Medulla oblongata (tissue), 1 donor: ENCODE results near the gene SZRD1.

ENCODE experiments used
- DNase-seq: peaks from one replicate; pipeline ENCODE4 v3.0.0-alpha.2; 2015; ENCODE audit errors: extremely low spot score

Gene SZRD1

DNA sequence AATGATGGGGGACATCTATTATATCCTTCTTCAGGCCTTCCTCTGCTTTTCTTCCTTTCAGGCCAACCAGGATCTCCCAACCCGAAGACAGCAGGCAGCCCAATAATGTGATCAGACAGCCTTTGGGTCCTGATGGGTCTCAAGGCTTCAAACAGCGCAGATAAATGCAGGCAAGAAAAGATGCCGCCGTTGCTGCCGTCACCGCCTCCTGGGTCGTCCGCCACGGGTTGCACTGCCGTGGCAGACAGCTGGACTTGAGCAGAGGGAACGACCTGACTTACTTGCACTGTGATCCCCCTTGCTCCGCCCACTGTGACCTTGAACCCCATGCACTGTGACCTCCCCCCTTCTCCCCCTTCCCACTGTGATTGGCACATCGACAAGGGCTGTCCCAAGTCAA, 27.9 kb downstream of the SZRD1 start:
- DNase-seq: no peak

DNA sequence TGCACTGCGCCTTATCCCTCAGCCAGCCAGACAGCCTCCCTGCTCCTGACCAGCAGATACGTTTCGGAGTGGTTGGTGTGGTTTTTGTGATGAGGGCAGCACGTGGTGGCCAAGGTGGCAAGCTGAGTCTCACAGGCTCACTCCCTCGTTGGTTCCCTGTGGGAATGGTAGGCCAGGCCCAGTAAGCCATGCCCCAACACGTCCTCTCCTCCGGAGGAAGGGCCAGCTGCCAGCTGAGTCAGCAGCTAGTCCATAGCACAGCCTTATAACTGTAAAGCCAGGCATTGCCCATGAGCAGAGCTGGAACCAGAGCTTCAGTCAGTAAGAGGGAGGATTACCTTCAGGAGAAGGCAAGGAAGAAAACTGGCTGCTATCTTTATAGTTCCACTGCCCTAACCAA, 29.5 kb downstream of the SZRD1 start:
- DNase-seq: no peak

DNA sequence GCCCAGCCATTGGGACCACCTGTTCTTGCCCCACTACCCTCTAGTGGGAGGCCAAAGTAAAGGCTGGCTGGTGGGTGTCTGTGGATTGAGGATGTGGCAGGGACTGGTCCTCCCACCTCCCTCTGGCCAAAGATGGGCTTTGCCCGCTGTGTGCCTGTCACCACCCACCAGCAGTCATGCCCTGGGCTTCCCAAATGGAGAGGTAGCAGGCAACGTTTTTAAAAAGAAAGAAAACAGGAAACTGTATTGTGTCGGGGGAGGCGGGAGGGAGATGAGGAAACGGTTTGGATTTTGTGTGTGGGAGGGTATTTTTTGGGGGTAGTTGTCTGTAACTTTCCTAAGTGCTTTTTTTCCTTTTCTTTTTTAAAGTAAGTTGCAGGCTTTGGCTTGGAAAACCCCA, 30.1 kb downstream of the SZRD1 start:
- DNase-seq: no peak

DNA sequence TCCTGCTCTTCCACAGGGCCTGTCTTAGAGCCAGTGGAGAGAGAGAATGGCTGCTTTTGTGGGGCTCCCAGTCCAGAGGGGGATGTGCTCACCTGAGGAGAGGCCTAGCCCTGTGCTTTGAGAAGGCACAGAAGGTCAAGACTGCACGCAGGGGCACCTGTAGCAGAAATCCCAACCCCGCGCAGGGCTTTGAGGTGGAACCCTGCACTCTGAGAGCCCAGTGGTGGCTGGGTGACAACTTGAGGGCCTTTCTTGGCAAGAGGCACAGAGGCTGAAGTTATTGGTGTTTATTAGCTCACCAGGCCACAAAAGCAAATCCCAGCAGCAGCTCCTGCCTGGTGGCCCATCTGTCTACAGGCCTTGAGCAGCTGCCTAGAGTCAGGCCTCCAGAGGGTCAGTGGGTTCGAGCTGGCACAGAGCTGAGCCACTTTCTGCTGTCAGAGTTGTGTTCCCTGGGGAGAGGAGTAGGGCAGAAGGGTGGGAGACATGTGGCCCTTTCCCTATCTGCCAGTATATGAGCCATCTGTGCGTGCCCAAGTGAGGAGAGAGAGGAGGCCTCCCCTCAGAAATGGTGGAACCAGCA, 31.4 kb downstream of the SZRD1 start:
- DNase-seq: no peak

DNA sequence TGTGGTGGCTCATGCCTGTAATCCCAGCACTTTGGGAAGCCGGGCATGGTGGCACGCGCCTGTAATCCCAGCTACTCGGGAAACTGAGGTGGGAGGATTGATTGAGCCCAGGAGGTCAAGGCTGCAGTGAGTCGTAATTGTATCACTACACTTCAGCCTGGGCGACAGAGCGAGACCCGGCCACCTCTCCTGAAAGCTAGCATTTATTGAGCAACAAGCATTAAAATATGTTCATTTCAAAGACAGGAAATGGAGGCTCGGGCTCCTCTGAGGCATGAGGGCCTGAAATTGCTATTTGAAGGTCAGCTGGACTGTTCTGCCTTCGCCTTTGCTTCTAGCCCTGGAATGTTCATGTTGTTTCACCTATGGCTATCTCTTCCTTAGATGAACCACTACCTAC, 35.7 kb downstream of the SZRD1 start:
- DNase-seq: no peak

DNA sequence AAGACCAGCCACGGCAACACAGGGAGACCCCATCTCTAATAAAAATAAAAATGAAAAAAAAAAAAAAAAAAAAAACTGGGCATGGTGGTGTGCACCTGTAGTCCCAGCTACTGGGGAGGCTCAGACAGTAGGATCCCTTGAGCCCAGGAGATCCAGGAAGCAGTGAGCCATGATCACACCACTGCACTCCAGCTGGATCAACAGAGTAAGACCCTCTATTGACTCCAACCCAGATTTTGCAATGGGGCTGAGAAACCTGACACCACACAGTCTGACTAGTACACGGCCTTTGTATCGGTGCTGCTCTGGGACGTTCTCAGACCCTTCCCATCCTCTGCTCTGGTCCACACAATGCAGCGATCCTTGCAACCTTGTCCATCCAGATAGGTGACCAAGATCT, 38.4 kb downstream of the SZRD1 start:
- DNase-seq: no peak

- no peak for DNase-seq
Measured at GRCh38 chr1:16406868-16407267, 39.8 kb downstream of the SZRD1 start.

DNA sequence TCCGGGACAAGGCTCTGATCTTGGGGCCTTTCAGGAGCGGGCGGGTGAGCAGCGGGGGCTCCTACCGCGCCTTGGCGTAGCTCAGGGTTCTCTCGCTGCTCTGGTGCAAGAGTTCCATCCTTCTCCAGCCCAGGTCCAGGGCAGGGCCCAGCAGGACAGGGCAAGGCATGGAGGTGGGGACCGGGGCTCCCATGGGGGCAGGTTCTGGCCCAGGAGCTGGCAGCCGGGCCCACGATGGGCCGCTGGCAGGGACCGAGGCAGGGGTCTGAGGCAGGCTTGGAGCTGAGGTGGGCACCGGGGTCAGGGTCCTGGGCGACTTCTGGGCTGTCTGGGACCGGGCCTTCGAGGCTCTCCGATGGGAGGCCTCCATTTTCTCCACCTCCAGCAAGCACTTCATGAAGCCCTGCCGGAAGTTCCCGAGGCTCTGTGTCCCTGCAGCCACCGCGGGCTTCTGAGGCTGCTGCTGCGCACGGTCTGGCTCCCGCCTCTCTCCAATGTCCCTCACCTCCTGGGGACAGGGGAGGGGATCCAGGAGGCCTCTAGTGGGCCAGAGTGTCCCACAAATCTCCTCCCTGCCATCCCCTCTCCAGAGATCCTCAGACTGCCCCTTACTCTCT, 42.6 kb downstream of the SZRD1 start:
- no peak for DNase-seq

DNA sequence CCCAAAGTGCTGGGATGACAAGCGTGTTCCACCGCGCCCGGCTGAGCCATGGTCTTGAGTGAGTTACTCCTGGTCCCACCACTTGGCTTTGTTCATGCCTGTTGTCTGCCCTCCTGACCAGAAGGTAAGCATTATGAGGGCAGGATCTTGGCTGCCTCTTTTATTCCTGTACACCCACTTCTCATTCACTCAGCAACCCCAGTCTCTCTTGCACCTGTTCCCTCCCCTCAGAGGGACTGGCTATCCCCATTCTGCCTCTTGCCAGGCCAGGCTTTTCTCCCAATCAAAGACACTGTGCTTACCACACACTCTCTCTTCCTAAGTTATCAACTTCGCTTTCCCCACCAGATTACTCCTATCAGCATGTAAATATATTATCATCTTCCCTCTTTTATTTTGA, 43.8 kb downstream of the SZRD1 start:
- DNase-seq: no peak

GRCh38 chr1:16413191-16413590, 46.1 kb downstream of the SZRD1 start:
- no peak for DNase-seq

DNA sequence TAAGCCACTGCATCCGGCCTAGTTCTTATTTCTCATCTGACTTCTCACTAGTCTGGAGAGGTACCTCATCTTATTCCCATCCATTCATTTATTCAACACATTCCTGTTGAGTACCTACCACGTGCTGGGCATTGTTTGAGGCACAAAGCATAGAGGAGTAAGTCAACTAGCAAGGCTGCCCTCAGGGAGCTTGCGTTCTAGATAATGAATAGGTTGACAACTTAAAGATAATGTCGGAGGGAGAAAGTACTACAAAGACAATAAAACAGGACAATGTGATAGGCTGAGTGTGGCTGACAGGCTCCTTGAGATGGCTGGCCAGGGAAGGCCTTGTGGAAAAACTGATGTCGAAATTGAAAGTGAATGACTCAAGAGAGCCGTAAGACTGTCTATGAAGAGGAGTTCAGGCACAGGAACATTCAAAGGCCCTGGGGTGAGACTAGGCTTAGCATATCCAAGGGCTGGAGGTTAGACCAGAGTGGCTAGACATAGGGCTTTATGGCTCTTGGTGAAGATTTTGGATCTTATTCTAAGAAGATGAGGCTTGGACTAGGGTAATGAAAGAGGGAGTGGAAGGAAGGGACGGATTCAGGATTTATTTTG, 51.9 kb downstream of the SZRD1 start:
- no peak for DNase-seq

DNA sequence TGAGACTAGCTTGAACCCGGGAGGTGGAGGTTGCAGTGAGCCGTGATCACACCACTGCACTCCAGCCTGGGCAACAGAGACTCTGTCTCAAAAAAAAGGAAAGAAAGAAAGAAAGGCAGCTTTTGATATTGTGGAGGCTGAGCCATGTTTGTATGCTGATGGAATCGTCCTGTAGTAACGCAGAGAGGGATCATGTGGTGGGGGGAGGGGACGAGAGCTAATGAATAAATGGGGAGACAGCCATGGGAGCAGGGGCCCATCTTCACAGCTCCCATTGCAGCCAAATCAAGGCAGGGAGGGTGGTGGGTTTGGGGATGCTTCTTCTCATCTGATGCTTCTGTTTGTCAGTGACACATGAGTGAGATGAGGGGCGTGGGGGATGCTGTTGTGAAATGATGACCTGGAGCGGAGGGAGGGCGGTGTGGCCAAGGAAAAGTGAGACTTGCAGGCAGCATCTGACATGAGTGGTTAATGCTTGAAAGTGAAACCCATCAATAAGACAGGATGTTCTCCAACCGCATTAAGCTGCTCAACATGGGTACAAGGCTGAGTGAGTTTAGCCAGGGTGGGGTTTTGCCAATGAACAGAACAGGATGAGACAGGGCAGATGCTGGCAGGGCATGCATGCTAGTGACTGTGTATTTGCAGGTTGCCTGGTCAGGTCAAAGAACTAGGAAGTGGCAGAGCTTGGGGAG, 53.5 kb downstream of the SZRD1 start:
- no peak for DNase-seq

DNA sequence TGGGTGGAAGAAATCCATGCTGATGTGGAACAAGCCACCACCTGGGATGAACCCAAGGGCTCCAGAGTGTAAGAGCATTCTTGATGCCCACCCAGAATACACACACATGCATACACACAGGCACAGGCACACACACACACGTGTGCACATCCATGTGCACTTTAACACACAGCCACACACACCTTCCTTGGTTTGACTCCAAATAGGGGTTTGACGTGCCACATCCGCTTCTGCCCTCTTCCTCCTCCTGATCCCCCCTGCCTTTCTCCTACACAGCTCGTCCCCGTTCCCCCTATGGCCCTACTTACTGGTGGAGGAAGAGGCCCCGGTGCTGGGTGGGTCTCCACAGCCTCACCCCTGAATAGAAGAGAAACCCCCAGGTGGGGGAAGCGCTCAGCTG, 54.2 kb downstream of the SZRD1 start:
- DNase-seq: no peak

GRCh38 chr1:16422041-16422440, 55.0 kb downstream of the SZRD1 start:
- DNase-seq: no peak

- DNase-seq: no peak
Measured at GRCh38 chr1:16425125-16426025, 58.3 kb downstream of the SZRD1 start.

DNA sequence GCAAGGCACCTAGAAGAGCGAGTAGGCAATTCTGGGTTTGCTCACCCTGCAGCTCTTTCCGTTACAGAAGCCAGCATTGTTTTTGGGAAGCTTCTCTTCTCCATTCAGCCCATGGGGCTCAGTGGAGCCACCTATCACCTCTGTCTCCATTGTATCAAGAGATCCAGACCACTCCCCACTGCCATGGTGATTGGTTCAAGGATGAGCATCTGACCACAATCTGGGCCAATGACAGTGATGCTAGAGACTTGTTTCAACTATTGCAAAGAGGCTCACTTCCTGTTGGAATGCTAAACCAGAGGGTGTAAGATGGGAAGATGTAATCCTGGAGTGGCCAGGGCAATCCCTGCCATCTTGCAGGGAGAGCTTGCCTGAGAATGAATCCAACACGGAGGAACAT, 63.6 kb downstream of the SZRD1 start:
- DNase-seq: no peak

DNA sequence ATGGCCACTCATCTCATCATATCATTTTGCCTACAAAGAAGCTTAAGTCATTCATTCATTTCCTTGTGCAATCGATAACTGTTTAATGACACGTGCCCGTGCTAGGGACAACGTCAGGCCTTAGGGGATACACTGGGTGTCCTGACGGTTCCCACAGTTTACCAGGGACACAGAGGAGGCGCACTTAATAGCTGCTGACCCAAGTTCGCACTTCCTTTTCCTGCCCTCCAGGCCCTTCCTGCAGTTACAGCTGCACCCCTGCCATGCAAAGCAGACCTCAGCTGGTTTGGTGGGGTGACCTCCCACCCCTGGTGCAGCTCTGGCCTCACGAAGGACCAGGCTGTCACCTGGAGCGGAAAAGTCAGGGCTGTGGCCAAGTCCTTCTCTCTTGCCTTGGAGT, 66.0 kb downstream of the SZRD1 start:
- no peak for DNase-seq

GRCh38 chr1:16434007-16434406, 67.0 kb downstream of the SZRD1 start:
- DNase-seq: no peak

DNA sequence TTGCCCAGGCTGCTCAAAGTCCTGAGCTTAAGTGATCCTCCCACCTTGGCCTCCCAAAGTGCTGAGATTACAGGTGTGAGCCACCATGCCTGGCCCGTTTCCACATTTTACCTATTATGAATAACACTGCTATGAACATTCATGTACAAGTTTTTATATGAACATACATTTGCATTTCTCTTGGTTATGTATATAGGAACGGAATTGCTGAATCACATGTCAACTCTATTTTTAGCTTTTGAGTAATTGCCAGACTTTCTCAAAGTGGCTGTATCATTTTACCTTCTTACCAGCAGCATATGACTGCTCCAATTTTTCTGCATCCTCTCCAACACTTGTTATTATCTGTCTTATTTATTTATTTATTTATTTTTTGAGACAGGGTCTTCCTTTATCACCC, 67.5 kb downstream of the SZRD1 start:
- no peak for DNase-seq

- no peak for DNase-seq
Measured at GRCh38 chr1:16436946-16437474, 70.0 kb downstream of the SZRD1 start, which contains the start of gene SPATA21. TSS of gene SPATA21 (minus strand) at chr1:16437424. CDS start at chr1:16431371, 6,053 bp downstream.

- DNase-seq: no peak
Measured at GRCh38 chr1:16438516-16438915, 71.5 kb downstream of the SZRD1 start.

- no peak for DNase-seq
Measured at GRCh38 chr1:16438924-16439323, 71.9 kb downstream of the SZRD1 start.
